ENCODE measurements around the gene WBP1. TPM values are rescaled to one million over a fixed set of nuclear protein-coding genes. Genes with fewer than 3 reads are reported as not detected.

WBP1 gene
- total and polyA plus RNA-seq, 10 of the 15 experiments (the other 5 are each of a cell fraction or from before 2014, with no cell fraction given), result 4.2 to 76.8 (median 43.8) TPM

GRCh38 chr2:74425523-74425922 is 32.7 kb upstream of the WBP1 start:
- Histone ChIP-seq H2AFZ (ENCODE audit: control insufficient read depth, low read depth, low read length) (no peak overlapping the region), H3K9me3 (replicated peaks; ENCODE audit: control insufficient read depth, insufficient read depth, low read length) (no peaks in the 10 kb centered on the region), H3K36me3 (ENCODE audit: control insufficient read depth in 2 of 2, insufficient read depth in 2 of 2, low read length in 1 of 2) (peaks cover 0 to 12% of the 10 kb centered on the region in 2 experiments; a peak in 1 of 4 replicates), H4K20me1 (ENCODE audit: control insufficient read depth, insufficient read depth) (no peaks in the 10 kb centered on the region), H3K4me3 (no peak overlapping the region), H3K4me1 (ENCODE audit: control insufficient read depth, insufficient read depth, low read length) (peaks cover 8% of the 10 kb centered on the region; the same call in 1 of the 2 replicates), H3K79me2 (ENCODE audit: control insufficient read depth, insufficient read depth, low read length) (peaks cover 9% of the 10 kb centered on the region), H3K27ac (ENCODE audit: control insufficient read depth, insufficient read depth) (no peak overlapping the region), H3K9ac (ENCODE audit: control insufficient read depth, insufficient read depth, low read length) (no peak overlapping the region), H3K27me3 (replicated peaks in 1 of 2; ENCODE audit: control insufficient read depth in 2 of 2, insufficient read depth in 2 of 2, low read length in 1 of 2) (no peaks in the 10 kb centered on the region), H3K4me2 (ENCODE audit: control insufficient read depth, insufficient read depth) (no peak overlapping the region)
- SMC1A ChIA-PET (ENCODE audit: uncharacterized antibody, unreplicated experiment), result interaction anchor here (0.9 kb wide), 1 partner anchor 16 kb away, joined by 3 read pairs; no protein-coding TSS in a partner anchor
- POLR2A ChIA-PET, result no interaction called here
- WGBS (ENCODE audit: insufficient coverage, insufficient replicate concordance, low lambda C conversion rate, missing lambda C conversion rate), result 89% methylated on average over 7 of the region's 7 CpGs
- no peak for FAIRE-seq
- CTCF ChIA-PET, result no interaction called here
- TF ChIP-seq BRCA1 (IDR thresholded peaks at IDR 0.05; ENCODE audit: low read depth, low read length) (no peak), SPI1 (IDR thresholded peaks at IDR 0.05; ENCODE audit: borderline replicate concordance, insufficient read depth, low read depth, low read length) (no peak), PML (IDR thresholded peaks at IDR 0.05; ENCODE audit: low read length) (no peak), IKZF1 (conservative IDR thresholded peaks at IDR 0.05) (no peak), MEF2A (IDR thresholded peaks at IDR 0.05; ENCODE audit: insufficient read depth, low read depth, low read length) (no peak), ETV6 (conservative IDR thresholded peaks at IDR 0.05 in 1 of 2, IDR thresholded peaks at IDR 0.05 in 1 of 2; ENCODE audit: borderline replicate concordance in 1 of 2, low read depth in 1 of 2) (no peak), RAD21 (IDR thresholded peaks at IDR 0.05; ENCODE audit: insufficient read depth, low read depth, low read length) (no peak), ZNF592 (IDR thresholded peaks at IDR 0.05) (no peak), SMARCA5 (IDR thresholded peaks at IDR 0.05) (no peak), PKNOX1 (IDR thresholded peaks at IDR 0.05) (no peak), STAT1 (conservative IDR thresholded peaks at IDR 0.05) (no peak), ZBTB11 (CRISPR knock-in tag; IDR thresholded peaks at IDR 0.05) (no peak)
- TF ChIP-seq, protein P1, sequence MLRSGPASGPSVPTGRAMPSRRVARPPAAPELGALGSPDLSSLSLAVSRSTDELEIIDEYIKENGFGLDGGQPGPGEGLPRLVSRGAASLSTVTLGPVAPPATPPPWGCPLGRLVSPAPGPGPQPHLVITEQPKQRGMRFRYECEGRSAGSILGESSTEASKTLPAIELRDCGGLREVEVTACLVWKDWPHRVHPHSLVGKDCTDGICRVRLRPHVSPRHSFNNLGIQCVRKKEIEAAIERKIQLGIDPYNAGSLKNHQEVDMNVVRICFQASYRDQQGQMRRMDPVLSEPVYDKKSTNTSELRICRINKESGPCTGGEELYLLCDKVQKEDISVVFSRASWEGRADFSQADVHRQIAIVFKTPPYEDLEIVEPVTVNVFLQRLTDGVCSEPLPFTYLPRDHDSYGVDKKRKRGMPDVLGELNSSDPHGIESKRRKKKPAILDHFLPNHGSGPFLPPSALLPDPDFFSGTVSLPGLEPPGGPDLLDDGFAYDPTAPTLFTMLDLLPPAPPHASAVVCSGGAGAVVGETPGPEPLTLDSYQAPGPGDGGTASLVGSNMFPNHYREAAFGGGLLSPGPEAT (IDR thresholded peaks at IDR 0.05; ENCODE audit: low read depth), result no peak
- no TSS peak for BruUV-seq (replicated peaks)
- intact Hi-C loops (cut with micrococcal nuclease; ENCODE audit: unreplicated experiment), result no loop called here
- in situ Hi-C loops (cut with MboI), result no loop called here
- no peak for ATAC-seq
- no peak for DNase-seq (ENCODE audit: low read depth, low spot score)
- RAD21 ChIA-PET (ENCODE audit: unreplicated experiment), result no interaction called here
